GM18502 (cell line): Measurements from ENCODE around the gene WWOX.

Experiments used
- ATAC-seq: cut with Tn5 transposase; IDR thresholded peaks from one replicate; pipeline ENCODE4 v1.9.1; 2021; ENCODE audit warnings: mild to moderate bottlenecking; ENCODE audit not compliant: unreplicated experiment, poor library complexity

Gene WWOX

GRCh38 chr16:78836802-78837491 is 737.5 kb downstream of the WWOX start:
- no peak for ATAC-seq

DNA sequence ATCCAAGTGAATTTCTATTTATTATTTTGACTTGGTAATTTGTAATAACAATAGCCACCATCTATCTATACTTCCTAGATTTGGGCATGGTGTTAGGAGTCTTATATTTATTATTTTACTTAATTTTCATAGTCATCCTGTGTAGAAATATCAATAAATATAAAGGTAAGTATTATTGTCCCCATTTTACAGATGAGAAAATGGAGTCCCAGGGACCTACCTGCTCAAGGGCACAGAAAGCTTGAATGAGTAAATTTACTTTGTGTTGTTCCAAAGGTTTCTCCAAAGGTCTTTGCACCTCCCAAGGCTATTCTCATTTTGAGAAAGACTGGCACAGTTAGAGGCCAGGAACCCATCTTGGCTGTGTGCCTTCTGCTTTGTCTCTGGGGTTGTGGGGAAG is 738.3 kb downstream of the WWOX start:
- ATAC-seq: no peak

GRCh38 chr16:78838276-78838675 is 738.8 kb downstream of the WWOX start:
- no peak for ATAC-seq

DNA sequence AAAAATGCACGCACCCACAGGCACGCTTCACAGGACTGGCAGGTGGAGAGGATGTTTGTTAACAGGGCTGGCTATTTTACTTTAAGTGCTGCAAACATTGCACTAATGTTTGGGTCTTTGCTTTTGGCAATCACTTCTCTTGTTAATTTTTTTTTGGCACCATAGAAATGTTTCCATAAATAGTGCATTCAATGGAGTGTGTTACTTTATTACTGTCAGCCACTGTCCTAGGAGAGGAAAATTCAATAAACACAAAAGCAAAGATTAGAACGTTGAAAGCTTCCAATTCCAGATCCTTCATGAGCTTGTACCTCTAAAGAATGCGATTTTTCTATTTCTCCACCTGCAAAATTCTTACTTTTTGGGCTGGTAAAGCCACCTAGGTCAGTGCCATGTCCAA is 743.5 kb downstream of the WWOX start:
- ATAC-seq: no peak

DNA sequence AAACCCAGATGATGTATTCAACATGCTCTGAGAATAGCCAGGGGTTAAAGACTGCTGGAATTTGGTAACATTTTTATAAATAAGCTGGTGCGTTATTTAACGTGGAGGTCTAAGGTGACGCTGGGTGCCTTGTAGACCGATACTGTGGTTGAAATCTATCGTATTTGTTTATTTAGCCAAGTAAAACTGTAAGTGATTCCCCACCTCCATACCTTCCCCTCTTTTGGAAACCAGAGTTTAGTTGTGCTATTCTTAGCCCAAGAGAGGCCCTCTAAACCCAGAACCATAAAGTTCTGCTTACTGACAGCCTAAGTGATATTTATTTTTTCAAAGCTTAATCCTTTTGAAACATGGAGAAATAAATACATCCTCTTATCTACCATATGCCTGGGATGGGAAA is 744.5 kb downstream of the WWOX start:
- no peak for ATAC-seq

DNA sequence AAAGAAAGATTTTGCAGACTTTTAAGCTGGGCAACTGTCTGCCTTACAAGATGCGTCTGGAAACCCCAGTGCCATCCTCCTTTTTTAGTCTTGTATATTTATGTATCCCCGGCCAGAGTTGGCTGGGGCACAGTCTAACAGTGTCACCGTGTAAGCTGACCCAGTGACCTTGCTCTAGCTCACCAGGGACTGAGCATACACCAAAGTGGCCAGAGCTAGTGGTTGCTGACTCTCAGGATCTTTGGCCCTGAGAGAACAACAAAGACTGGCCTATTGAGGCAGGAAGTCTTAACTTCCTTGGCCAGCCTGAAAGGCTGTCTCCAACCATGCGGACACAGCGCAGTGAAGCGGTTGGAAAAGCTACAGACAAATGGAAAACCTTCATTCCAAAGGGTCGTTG is 745.2 kb downstream of the WWOX start:
- no peak for ATAC-seq

- no peak for ATAC-seq
Observed at GRCh38 chr16:78851266-78851665, 751.8 kb downstream of the WWOX start.

GRCh38 chr16:78852081-78852635 is 752.7 kb downstream of the WWOX start:
- no peak for ATAC-seq

GRCh38 chr16:78862022-78862421 is 762.6 kb downstream of the WWOX start:
- no peak for ATAC-seq

- no peak for ATAC-seq
Observed at GRCh38 chr16:78866521-78866920, 767.1 kb downstream of the WWOX start.

DNA sequence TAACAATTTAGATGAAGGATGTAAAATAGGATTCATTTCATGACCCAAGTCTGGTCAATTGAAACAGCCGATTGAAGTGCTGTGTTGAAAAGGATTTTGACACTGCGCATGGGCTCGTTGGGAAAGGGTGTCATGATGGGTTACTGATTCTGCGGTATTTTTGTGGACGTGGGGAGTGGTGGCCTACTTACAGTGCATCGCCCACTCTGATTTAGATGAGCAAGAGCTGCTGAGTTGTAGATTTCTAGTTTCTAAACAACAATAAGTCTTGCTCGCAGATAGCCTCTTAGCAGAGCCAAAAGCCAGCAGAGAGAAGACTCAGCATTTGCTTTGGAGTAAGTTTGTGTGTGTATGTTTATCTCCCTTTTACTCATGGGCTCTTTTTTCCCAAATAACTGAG is 770.0 kb downstream of the WWOX start:
- ATAC-seq: no peak

DNA sequence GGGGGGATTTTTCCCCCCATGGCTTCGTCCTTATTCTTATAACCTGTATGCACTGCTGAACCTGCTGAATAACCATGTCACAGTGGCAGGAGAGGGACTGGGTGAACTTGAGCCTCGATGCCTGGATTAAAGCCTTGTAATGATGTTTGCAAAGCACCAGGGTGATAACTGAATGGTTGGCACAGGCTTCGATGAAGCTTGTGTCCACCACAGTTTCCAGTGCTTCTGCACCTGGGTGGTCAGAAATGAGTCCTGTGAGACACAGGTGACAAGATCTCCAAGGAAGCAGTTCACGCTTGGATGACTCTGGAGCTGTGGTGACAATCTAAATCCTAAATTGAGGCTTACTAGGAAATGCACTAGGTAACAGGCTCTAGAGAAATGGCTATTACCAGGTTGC is 771.8 kb downstream of the WWOX start:
- ATAC-seq: no peak

DNA sequence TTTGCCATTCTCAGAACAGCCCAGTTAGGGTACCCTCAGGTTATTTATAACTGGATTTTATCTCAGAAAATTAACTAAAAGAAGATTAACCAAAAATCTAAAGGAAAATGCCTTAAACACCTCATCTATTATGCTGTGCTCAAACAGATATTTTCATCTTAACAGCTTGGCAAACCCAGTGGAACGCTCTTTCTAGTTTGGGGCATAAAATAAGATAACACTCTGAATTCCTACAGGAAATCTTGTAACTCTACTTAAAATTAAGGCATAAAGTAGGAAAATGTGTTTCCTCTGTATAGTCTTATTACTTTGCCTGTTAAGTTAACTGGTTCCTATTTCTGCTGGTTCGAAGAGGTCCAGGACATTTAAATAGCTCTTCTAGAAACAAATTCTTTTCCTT is 777.2 kb downstream of the WWOX start:
- no peak for ATAC-seq

GRCh38 chr16:78877114-78877655 is 777.7 kb downstream of the WWOX start:
- no peak for ATAC-seq

GRCh38 chr16:78878570-78878969 is 779.1 kb downstream of the WWOX start:
- no peak for ATAC-seq

DNA sequence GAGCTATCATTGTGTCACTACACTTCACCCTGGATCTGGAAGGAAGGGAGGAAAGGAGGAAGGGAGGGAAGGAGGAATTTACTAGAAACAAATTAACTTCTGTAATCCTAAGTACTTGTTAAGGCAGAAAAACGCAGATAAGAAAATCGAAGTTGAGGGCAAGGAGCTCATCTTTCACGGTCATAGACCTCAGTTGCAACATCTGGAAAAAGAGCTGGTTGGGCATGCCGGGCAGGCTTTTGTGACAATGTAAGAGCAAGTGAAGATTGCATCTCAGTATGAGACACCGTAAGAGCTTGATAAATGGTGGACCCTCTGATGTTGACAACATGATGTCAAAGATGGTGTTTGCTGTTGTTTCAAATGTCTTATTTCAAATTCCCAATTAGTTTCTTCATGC is 779.6 kb downstream of the WWOX start:
- ATAC-seq: no peak

DNA sequence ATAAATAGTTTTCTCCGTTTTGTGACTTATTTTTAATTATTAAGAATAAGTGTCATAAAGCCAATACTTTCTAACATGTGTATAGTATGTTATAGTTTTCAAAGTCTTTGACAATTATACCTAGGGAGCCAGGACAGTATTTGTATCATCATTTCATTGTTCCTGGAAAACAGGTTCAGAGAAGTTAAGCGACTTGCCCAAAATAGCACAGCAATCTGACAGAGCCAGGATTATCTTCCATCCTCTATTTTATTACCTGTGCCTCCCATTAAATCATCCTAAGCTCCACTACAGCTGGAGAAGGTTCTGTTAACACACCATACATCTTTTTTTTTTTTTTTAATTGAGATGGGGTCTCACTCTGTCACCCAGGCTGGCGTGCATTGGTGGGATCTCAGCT is 782.7 kb downstream of the WWOX start:
- ATAC-seq: no peak

GRCh38 chr16:78882751-78883150 is 783.3 kb downstream of the WWOX start:
- no peak for ATAC-seq

DNA sequence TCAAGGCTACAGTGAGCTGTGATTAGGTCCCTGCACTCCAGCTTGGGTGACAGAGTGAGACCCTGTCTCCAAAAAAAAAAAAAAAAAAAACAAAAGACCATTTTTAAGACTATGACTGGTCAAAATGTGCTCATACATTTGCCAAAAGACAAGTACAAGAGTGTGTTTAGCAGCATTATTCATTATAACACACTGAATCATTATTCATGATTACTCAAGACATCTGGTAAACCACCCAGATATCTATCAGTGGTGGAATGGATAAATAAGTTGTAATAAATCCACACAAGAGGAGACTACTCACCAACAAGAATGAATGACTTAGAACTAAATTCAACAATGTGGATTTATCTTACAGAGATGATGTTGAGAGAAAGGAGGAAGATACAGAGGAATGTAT is 784.8 kb downstream of the WWOX start:
- ATAC-seq: no peak

GRCh38 chr16:78889346-78889745 is 789.9 kb downstream of the WWOX start:
- ATAC-seq: no peak

- no peak for ATAC-seq
Observed at GRCh38 chr16:78890373-78890895, 791.0 kb downstream of the WWOX start.
